Measurements from ENCODE around the gene MX2. TPM values are rescaled to one million over a fixed set of nuclear protein-coding genes. Genes with fewer than 3 reads are reported as not detected.
"Not testable (repeated sequence)": the region's sequence is repeated elsewhere in the genome, so short reads cannot be mapped to it uniquely, and the experiment has no call there.

Gene MX2
- total RNA-seq, 1 donor from 2014 or later: 5.4 TPM

DNA sequence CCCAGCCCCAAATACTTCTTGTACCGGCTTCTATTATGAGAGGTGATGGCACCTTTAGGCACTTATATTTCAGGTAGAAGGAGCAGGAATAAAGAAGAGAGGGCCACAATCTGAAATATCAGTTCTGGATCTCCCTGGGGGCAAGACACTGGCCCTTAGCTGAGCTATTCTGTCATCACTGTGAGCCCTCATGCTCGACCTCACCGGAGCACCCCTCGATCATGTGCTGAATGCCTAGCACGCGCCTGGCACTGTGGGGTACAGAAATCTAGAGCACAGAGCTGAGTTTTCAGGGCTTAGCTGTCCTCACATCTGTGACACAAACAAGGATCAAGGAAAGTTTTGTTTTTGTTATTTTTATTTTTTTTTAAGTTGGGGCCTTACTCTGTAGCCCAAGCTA is 56.6 kb downstream of the MX2 start:
- Mint-ChIP-seq H3K9me3 (ENCODE audit: unreplicated experiment) (no peaks in the 10 kb centered on the region), H3K36me3 (ENCODE audit: low read depth, unreplicated experiment) (no peaks in the 10 kb centered on the region), H3K27me3 (ENCODE audit: unreplicated experiment) (peaks cover 8% of the 10 kb centered on the region), H3K4me1 (ENCODE audit: unreplicated experiment) (peaks cover 10% of the 10 kb centered on the region), H3K27ac (ENCODE audit: unreplicated experiment) (no peak overlapping the region), H3K4me3 (ENCODE audit: unreplicated experiment) (no peak overlapping the region)
- DNase-seq (ENCODE audit: low spot score): no peak
- TF ChIP-seq, protein P1, sequence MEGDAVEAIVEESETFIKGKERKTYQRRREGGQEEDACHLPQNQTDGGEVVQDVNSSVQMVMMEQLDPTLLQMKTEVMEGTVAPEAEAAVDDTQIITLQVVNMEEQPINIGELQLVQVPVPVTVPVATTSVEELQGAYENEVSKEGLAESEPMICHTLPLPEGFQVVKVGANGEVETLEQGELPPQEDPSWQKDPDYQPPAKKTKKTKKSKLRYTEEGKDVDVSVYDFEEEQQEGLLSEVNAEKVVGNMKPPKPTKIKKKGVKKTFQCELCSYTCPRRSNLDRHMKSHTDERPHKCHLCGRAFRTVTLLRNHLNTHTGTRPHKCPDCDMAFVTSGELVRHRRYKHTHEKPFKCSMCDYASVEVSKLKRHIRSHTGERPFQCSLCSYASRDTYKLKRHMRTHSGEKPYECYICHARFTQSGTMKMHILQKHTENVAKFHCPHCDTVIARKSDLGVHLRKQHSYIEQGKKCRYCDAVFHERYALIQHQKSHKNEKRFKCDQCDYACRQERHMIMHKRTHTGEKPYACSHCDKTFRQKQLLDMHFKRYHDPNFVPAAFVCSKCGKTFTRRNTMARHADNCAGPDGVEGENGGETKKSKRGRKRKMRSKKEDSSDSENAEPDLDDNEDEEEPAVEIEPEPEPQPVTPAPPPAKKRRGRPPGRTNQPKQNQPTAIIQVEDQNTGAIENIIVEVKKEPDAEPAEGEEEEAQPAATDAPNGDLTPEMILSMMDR (IDR thresholded peaks at IDR 0.05; ENCODE audit: unreplicated experiment): no peak

- H3K4me3 Mint-ChIP-seq (ENCODE audit: unreplicated experiment): no peak overlapping the region
- no peak overlapping the region for H3K27ac Mint-ChIP-seq (ENCODE audit: unreplicated experiment)
- H3K27me3 Mint-ChIP-seq (ENCODE audit: unreplicated experiment): peaks cover 9% of the 10 kb centered on the region
- H3K4me1 Mint-ChIP-seq (ENCODE audit: unreplicated experiment): peaks cover 10% of the 10 kb centered on the region
- TF ChIP-seq, protein P1 (IDR thresholded peaks at IDR 0.05; ENCODE audit: unreplicated experiment): no peak
- H3K9me3 Mint-ChIP-seq (ENCODE audit: unreplicated experiment): no peaks in the 10 kb centered on the region
- DNase-seq (ENCODE audit: low spot score): no peak
- H3K36me3 Mint-ChIP-seq (ENCODE audit: low read depth, unreplicated experiment): no peaks in the 10 kb centered on the region
Observed at GRCh38 chr21:41418956-41419680, 57.3 kb downstream of the MX2 start.

DNA sequence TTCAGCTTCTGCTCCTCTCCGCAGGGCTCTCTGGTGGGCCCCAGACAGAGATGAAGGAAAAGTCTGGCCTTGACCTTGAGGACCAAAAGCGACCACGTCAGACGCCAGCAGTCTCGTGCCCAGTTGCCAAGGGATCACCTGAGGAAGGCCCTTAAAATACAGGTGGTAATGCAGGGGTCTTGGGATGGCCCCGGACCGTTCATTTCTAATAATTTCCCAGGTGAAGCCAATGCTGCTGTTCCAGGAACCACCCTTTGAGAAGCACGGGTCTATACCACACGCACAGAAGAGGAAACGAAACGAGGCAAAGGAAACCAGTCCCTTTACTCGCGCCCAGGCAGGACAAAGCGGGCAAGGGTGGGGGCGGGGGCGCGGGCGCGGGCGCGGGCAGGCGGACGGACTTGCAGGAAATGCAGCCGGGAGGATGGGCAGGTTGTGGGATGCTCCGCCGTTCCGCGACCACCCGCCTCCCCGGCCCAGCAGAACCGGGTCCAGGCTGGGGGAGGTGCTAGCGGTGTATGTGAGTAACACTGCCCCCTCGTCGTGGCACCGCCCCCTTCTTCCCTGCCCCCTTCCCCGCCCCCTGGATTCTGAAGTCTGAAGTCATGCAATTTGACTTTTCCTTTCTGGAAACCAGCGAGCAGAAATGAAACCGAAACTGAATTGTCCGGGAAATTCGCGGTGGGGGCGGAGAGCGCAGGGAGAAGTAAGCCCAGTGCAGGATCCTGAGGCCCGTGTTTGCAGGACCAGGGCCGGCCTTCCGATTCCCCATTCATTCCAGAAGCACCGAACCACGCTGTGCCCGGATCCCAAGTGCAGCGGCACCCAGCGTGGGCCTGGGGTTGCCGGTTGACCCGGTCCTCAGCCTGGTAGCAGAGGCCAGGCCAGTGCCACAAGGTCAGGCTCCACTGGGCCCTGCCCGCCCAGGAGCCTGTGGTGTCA is 58.4 kb downstream of the MX2 start:
- peaks cover 12% of the 10 kb centered on the region for H3K27me3 Mint-ChIP-seq (ENCODE audit: unreplicated experiment)
- no peaks in the 10 kb centered on the region for H3K9me3 Mint-ChIP-seq (ENCODE audit: unreplicated experiment)
- TF ChIP-seq, protein P1 (IDR thresholded peaks at IDR 0.05; ENCODE audit: unreplicated experiment): no peak
- H3K4me1 Mint-ChIP-seq (ENCODE audit: unreplicated experiment): peaks cover 10% of the 10 kb centered on the region
- peak; percentile 72 for DNase-seq (ENCODE audit: low spot score)
- H3K4me3 Mint-ChIP-seq (ENCODE audit: unreplicated experiment): peak overlapping the region; percentile 86
- H3K36me3 Mint-ChIP-seq (ENCODE audit: low read depth, unreplicated experiment): no peaks in the 10 kb centered on the region
- peak overlapping the region; percentile 57 for H3K27ac Mint-ChIP-seq (ENCODE audit: unreplicated experiment)

DNA sequence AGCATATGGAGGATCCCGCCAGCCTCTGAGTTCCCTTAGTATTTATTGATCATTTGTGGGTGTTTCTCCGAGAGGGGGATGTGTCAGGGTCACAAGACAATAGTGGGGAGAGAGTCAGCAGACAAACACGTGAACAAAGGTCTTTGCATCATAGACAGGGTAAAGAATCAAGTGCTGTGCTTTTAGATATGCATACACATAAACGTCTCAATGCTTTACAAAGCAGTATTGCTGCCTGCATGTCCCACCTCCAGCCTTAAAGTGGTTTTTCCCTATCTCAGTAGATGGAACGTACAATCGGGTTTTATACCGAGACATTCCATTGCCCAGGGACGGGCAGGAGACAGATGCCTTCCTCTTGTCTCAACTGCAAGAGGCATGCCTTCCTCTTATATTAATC is 59.2 kb downstream of the MX2 start:
- peaks cover 10% of the 10 kb centered on the region for H3K4me1 Mint-ChIP-seq (ENCODE audit: unreplicated experiment)
- H3K9me3 Mint-ChIP-seq (ENCODE audit: unreplicated experiment); DNase-seq (ENCODE audit: low spot score); H3K36me3 Mint-ChIP-seq (ENCODE audit: low read depth, unreplicated experiment); H3K27ac Mint-ChIP-seq (ENCODE audit: unreplicated experiment): not testable (repeated sequence)
- H3K27me3 Mint-ChIP-seq (ENCODE audit: unreplicated experiment): peaks cover 12% of the 10 kb centered on the region
- peak overlapping the region; percentile 85 for H3K4me3 Mint-ChIP-seq (ENCODE audit: unreplicated experiment)

- Mint-ChIP-seq H3K36me3 (ENCODE audit: low read depth, unreplicated experiment) (no peaks in the 10 kb centered on the region), H3K27me3 (ENCODE audit: unreplicated experiment) (peaks cover 13% of the 10 kb centered on the region), H3K4me3 (ENCODE audit: unreplicated experiment) (no peak overlapping the region), H3K27ac (ENCODE audit: unreplicated experiment) (no peak overlapping the region), H3K9me3 (ENCODE audit: unreplicated experiment) (no peaks in the 10 kb centered on the region), H3K4me1 (ENCODE audit: unreplicated experiment) (peaks cover 10% of the 10 kb centered on the region)
- TF ChIP-seq, protein P1 (IDR thresholded peaks at IDR 0.05; ENCODE audit: unreplicated experiment): no peak
- DNase-seq (ENCODE audit: low spot score): no peak
Observed at GRCh38 chr21:41422546-41423304, 60.9 kb downstream of the MX2 start.

DNA sequence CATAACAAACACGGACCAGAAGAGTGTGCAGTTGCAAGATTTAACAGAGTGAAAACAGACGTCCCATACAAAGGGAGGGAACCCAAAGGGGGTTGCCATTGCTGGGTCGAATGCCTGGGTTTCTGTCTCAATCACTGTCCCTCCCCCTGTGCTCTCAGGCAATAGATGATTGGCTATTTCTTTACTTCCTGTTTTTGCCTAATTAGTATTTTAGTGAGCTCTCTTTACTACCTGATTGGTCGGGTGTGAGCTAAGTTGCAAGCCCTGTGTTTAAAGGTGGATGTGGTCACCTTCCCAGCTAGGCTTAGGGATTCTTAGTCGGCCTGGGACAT is 61.4 kb downstream of the MX2 start:
- H3K4me1 Mint-ChIP-seq (ENCODE audit: unreplicated experiment): peaks cover 10% of the 10 kb centered on the region
- not testable (repeated sequence) for H3K9me3 Mint-ChIP-seq (ENCODE audit: unreplicated experiment); DNase-seq (ENCODE audit: low spot score); H3K4me3 Mint-ChIP-seq (ENCODE audit: unreplicated experiment); H3K36me3 Mint-ChIP-seq (ENCODE audit: low read depth, unreplicated experiment); H3K27ac Mint-ChIP-seq (ENCODE audit: unreplicated experiment)
- peaks cover 13% of the 10 kb centered on the region for H3K27me3 Mint-ChIP-seq (ENCODE audit: unreplicated experiment)

Measured in endothelial cell (in vitro differentiated cells).